C4-2B (cell line): ENCODE results near the gene IPO5.

Experiments used
- H3K27ac ChIP-seq: fragments of 450-650 bp; 2 replicates; pipeline ENCODE4 v1.5.1; 2017
- CTCF ChIP-seq: fragments of 450-650 bp; conservative IDR thresholded peaks from 2 replicates; pipeline ENCODE4 v1.5.1; 2017; ENCODE audit warnings: mild to moderate bottlenecking
- ZFX ChIP-seq: fragments of 450-650 bp; IDR thresholded peaks from 2 replicates; pipeline ENCODE4 v1.6.1; 2017

The IPO5 gene

DNA sequence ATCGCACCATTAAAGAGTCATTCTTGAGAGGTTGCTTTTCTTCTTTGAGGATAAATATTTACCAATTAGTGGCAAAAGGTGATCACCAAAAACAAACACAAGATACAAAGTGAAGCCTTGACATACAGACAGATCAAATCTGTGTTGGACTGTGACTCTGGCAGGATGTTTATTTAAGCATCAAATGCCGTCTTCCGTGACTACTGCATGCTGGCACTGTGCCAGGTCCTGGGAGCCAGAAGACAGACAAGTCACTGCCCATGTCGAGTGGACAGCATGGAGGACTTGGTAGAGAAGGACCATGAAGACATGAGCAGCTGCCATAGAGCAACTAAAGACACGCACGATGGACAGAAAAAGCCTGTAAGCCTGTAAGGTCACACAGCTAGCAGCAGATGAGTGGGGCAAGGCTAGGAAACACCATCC is 96.6 kb downstream of the IPO5 start:
- TF ChIP-seq CTCF: no peak
- TF ChIP-seq ZFX: no peak
- no peak overlapping the region for H3K27ac ChIP-seq

DNA sequence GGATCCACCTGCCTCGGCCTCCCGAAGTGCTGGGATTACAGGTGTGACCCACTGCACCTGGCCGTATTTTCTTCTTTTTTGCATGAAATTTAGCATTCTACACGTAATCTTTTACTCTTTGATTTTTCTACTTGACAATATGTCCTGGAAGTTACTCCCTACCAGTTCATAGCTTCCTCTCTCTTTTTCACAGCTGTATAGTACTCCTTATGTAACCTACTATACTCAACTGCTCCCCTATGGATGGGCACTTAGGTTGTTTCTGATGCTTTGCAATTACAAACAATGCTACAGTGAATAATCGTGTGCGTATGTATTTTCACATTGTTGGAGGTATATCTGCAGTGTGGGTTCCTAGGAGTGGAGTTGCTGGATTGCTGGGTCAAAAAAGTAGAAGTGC is 98.9 kb downstream of the IPO5 start:
- no peak for TF ChIP-seq CTCF
- no peak for TF ChIP-seq ZFX
- no peak overlapping the region for H3K27ac ChIP-seq

DNA sequence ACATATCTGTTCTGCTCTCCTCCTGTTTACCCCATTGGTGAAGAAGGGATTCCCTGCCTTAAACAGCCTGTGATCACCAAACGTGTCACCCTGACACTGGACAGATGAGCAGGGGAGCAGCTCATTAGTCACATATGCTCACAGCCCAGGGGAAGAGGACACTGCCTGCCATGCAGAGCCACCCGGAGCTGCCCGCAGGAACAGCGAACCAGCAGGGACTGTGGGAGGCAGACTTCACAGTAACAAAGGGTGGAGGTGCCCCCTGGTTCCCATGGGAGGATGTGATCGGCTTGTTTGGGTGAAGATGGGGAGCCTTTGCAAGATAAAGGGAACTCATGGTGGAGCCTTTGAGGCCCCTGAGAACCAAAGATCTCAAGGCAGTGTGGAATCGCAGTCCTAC is 100.8 kb downstream of the IPO5 start:
- TF ChIP-seq ZFX (no peak), CTCF (no peak)
- H3K27ac ChIP-seq: no peak overlapping the region

DNA sequence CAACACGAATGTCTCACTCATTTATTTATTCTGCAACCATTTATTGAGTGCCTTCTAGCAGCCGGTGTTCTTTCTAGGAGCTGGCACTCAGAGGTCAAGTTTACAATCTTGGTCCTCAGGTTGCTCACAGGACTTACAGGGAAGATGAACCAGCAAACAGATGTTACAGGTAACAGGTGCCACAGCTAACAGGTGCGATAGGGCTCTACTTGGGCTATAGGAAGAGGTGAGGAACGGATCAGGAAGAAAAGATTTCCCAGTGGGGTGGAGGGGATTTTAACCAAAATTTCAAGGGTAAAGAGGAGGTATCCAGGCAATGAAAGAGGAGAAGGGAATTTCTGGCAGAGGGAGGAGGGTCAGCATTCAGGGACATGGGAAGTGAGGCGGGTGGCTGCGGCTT is 102.1 kb downstream of the IPO5 start:
- H3K27ac ChIP-seq: no peak overlapping the region
- TF ChIP-seq CTCF (no peak), ZFX (no peak)

DNA sequence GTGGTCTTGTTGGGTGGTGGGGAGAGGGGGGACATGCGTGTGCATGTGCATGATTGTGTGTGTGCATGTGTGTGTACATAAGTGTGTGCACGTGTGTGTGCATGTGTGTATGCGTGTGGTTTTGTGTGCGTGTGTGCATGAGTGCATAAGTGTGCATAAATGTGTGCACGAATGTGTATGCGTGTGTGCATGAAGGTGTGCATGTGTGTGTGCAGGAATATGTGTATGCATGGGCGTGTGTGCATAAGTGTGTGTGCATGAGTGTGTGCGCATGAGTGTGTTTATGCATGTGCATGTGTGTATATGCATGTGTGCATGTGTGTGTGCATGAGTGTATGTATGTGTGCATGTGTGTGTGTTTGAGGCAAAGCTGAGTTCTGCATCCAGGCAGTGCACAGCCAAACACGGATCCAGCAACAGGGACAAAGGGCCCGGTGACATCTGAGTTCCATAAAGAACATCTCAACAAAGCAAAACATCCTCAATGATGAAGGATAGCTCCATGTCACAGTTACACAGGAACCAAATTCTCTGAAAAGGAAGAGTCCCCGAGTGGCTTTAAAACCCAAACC is 103.5 kb downstream of the IPO5 start:
- no peak for TF ChIP-seq ZFX
- no peak for TF ChIP-seq CTCF
- no peak overlapping the region for H3K27ac ChIP-seq

GRCh38 chr13:98059276-98059675 is 105.8 kb downstream of the IPO5 start:
- TF ChIP-seq CTCF (no peak), ZFX (no peak)

DNA sequence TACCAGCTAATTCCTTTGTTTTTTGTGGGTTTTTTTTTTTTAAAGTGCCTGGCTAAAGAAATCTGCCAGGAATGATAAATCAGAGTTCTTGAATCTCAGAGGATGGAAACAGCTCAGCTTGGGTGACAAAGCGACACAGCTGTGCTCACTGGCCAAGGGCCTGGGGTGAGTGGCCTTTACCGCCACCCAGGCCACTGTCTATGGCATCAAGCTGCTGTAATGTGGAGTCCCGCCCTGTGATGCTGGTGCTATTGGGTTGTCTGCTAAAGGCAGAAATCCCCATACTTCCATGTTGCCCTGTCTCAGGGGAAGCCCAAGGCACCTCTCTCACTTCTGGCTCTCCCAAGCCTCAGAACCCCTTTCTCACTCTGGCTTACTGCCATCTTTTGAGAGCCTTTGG is 106.8 kb downstream of the IPO5 start:
- no peak overlapping the region for H3K27ac ChIP-seq
- TF ChIP-seq CTCF (no peak), ZFX (no peak)

More at GRCh38 chr13:98059276-98059675, 105.8 kb downstream of the IPO5 start:
- no peak overlapping the region for H3K27ac ChIP-seq
